ENCODE measurements around the gene KBTBD7. TPM values are rescaled to one million over a fixed set of nuclear protein-coding genes. Genes with fewer than 3 reads are reported as not detected.
A peak's percentile ranks its signal among the peaks of the same experiment; 100 is the strongest.

Gene KBTBD7
- polyA plus RNA-seq, 1 of the 3 experiments (the other 2 are of a cell fraction): 1.3 TPM

DNA sequence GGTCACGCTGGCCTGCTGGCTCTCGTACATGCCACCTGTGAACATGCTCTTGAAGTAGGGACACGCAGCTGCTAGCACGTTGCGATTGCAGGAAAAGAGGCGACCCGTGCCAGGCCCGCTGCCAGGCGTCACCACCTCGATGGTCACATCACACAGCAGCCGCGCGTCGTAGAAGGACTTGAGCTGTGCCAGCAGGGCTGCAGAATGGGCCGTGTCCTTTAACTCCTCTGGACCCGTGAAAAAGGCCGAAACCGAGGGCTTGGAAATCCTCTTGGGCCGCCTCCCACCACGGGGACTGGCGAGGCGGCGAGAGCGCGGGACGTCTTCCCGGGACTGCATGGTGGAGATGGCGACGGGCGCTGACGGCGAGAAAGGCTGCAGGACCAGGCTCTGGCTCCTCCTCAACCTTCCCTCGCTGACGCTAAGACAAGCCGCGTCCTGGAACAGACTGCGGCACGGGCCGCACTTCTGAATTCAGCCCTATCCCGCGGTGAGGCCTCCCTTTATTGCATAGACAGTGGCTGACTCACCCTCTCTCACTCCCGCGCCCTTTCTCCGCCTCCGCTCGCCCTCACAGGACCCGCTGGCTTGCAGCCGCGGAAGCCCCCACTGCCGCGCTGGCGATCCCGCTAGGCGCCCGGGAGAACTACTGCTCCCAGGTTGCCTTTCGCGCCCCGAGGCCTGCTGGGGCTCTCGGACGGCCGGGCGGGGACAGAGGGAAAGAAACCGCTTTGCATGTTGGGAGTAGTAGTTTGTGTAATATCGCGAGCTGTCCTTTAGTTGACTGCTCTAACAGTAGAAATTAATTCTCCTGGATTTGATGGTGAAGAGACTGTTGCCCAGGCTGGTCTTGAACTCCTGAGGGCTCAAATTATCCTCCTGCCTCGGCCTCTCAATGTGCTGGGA, at the start of gene KBTBD7 (continued):
- TF ChIP-seq EP300 (IDR thresholded peaks at IDR 0.05; ENCODE audit: borderline replicate concordance in 1 of 2, low read depth in 1 of 2, low read length in 1 of 2) (peak in 1 of 2 experiments; percentile 42; a peak in 1 of 4 replicates), FOXM1 (IDR thresholded peaks at IDR 0.05; ENCODE audit: low read depth) (no peak), FOSL2 (IDR thresholded peaks at IDR 0.05; ENCODE audit: borderline replicate concordance, low read depth) (peak; percentile 85; the same call in 1 of the 2 replicates), TEAD4 (IDR thresholded peaks at IDR 0.05; ENCODE audit: borderline replicate concordance, insufficient read depth) (peak; percentile 34; the same call in 1 of the 2 replicates), TAF1 (IDR thresholded peaks at IDR 0.05; ENCODE audit: borderline replicate concordance, low read depth, low read length) (0 out of 2 replicates have a peak, but pooled peaks have one; percentile 48), RFX5 (IDR thresholded peaks at IDR 0.05; ENCODE audit: low read length) (no peak), ELF1 (IDR thresholded peaks at IDR 0.05) (peak; percentile 74), CHD2 (IDR thresholded peaks at IDR 0.05; ENCODE audit: low read length, partially characterized antibody) (peak; percentile 99)
- TF ChIP-seq, protein P1, sequence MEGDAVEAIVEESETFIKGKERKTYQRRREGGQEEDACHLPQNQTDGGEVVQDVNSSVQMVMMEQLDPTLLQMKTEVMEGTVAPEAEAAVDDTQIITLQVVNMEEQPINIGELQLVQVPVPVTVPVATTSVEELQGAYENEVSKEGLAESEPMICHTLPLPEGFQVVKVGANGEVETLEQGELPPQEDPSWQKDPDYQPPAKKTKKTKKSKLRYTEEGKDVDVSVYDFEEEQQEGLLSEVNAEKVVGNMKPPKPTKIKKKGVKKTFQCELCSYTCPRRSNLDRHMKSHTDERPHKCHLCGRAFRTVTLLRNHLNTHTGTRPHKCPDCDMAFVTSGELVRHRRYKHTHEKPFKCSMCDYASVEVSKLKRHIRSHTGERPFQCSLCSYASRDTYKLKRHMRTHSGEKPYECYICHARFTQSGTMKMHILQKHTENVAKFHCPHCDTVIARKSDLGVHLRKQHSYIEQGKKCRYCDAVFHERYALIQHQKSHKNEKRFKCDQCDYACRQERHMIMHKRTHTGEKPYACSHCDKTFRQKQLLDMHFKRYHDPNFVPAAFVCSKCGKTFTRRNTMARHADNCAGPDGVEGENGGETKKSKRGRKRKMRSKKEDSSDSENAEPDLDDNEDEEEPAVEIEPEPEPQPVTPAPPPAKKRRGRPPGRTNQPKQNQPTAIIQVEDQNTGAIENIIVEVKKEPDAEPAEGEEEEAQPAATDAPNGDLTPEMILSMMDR (IDR thresholded peaks at IDR 0.05): no peak
- TF ChIP-seq, protein P2, sequence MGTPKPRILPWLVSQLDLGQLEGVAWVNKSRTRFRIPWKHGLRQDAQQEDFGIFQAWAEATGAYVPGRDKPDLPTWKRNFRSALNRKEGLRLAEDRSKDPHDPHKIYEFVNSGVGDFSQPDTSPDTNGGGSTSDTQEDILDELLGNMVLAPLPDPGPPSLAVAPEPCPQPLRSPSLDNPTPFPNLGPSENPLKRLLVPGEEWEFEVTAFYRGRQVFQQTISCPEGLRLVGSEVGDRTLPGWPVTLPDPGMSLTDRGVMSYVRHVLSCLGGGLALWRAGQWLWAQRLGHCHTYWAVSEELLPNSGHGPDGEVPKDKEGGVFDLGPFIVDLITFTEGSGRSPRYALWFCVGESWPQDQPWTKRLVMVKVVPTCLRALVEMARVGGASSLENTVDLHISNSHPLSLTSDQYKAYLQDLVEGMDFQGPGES (IDR thresholded peaks at IDR 0.05; ENCODE audit: low read depth, low read length): no peak

DNA sequence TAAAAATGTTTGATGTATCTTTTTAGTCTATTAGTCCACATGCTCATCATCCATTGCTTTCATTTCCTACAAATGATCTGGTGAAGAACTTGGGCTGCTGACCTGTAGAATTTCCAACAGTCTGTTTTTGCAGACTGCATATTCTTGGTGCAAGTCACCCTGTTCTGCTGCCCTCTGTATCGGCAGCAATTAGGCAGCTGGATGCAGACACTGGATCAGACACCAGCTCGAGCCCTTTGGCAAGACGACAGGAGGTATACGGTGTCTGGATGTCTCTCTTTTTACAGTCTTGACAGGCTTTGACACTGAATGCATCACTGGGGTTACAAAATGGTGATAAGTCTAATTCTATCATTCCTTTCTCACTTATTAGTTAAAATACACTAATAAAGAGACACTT, 47.3 kb upstream of the KBTBD7 start:
- H3K79me2 ChIP-seq (ENCODE audit: insufficient read depth): no peaks in the 10 kb centered on the region
- 62% methylated on average over 4 of the region's 4 CpGs for WGBS (ENCODE audit: low lambda C conversion rate)
- no peak overlapping the region for H3K4me2 ChIP-seq
- H3K9ac ChIP-seq: no peak overlapping the region
- no peak overlapping the region for H3K4me3 ChIP-seq (ENCODE audit: low read depth in 2 of 2, low read length in 1 of 2)
- H3K36me3 ChIP-seq (replicated peaks in 1 of 2; ENCODE audit: control insufficient read depth in 1 of 2, insufficient read depth in 2 of 2, low read length in 1 of 2): peaks cover 3 to 8% of the 10 kb centered on the region in 2 experiments
- H2AFZ ChIP-seq (ENCODE audit: low read depth): no peak overlapping the region
- H4K20me1 ChIP-seq (ENCODE audit: insufficient read depth): no peaks in the 10 kb centered on the region
- peak overlapping the region in 1 of 2 experiments; percentile 56; a peak in 2 of 4 replicates for H3K27ac ChIP-seq (ENCODE audit: low read depth in 2 of 2, low read length in 1 of 2)
- H3K27me3 ChIP-seq (ENCODE audit: insufficient read depth): no peaks in the 10 kb centered on the region
- H3K9me2 ChIP-seq: no peaks in the 10 kb centered on the region
- ChIA-PET CTCF (interaction anchor here (0.5 to 1.4 kb wide), 2 partner anchors 168 to 227 kb away, joined by 3 read pairs; no protein-coding TSS in a partner anchor), POLR2A (no interaction called here)
- peaks cover 0 to 6% of the 10 kb centered on the region in 2 experiments; a peak in 2 of 4 replicates for H3K4me1 ChIP-seq (ENCODE audit: control insufficient read depth in 1 of 2, insufficient read depth in 2 of 2, low read depth in 1 of 2, low read length in 1 of 2)
- TF ChIP-seq ELF1 (IDR thresholded peaks at IDR 0.05): no peak
- TF ChIP-seq FOSL2 (IDR thresholded peaks at IDR 0.05; ENCODE audit: borderline replicate concordance, low read depth): no peak
- TF ChIP-seq MEF2A (IDR thresholded peaks at IDR 0.05; ENCODE audit: borderline replicate concordance, low read depth): no peak
- TF ChIP-seq RXRA (IDR thresholded peaks at IDR 0.05; ENCODE audit: borderline replicate concordance, low read depth): no peak
- no peak for TF ChIP-seq RFX5 (IDR thresholded peaks at IDR 0.05; ENCODE audit: low read length)
- no peak for TF ChIP-seq EP300 (IDR thresholded peaks at IDR 0.05; ENCODE audit: borderline replicate concordance in 1 of 2, low read depth in 1 of 2, low read length in 1 of 2)
- TF ChIP-seq, protein P3, sequence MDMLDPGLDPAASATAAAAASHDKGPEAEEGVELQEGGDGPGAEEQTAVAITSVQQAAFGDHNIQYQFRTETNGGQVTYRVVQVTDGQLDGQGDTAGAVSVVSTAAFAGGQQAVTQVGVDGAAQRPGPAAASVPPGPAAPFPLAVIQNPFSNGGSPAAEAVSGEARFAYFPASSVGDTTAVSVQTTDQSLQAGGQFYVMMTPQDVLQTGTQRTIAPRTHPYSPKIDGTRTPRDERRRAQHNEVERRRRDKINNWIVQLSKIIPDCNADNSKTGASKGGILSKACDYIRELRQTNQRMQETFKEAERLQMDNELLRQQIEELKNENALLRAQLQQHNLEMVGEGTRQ (IDR thresholded peaks at IDR 0.05; ENCODE audit: borderline replicate concordance, low read depth, low read length): no peak
- no peak for TF ChIP-seq RCOR1 (IDR thresholded peaks at IDR 0.05; ENCODE audit: low read length)
- TF ChIP-seq TEAD4 (IDR thresholded peaks at IDR 0.05; ENCODE audit: borderline replicate concordance, insufficient read depth): no peak
- no peak for TF ChIP-seq TAF1 (IDR thresholded peaks at IDR 0.05; ENCODE audit: borderline replicate concordance, low read depth, low read length)
- TF ChIP-seq, protein P4, sequence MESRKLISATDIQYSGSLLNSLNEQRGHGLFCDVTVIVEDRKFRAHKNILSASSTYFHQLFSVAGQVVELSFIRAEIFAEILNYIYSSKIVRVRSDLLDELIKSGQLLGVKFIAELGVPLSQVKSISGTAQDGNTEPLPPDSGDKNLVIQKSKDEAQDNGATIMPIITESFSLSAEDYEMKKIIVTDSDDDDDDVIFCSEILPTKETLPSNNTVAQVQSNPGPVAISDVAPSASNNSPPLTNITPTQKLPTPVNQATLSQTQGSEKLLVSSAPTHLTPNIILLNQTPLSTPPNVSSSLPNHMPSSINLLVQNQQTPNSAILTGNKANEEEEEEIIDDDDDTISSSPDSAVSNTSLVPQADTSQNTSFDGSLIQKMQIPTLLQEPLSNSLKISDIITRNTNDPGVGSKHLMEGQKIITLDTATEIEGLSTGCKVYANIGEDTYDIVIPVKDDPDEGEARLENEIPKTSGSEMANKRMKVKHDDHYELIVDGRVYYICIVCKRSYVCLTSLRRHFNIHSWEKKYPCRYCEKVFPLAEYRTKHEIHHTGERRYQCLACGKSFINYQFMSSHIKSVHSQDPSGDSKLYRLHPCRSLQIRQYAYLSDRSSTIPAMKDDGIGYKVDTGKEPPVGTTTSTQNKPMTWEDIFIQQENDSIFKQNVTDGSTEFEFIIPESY (IDR thresholded peaks at IDR 0.05; ENCODE audit: borderline replicate concordance, low read depth): no peak
- no peak for TF ChIP-seq NFIC (IDR thresholded peaks at IDR 0.05; ENCODE audit: borderline replicate concordance)
- no peak for TF ChIP-seq FOXJ3 (CRISPR knock-in tag; IDR thresholded peaks at IDR 0.05)
- TF ChIP-seq NRF1 (IDR thresholded peaks at IDR 0.05; ENCODE audit: low read depth, low read length): no peak
- TF ChIP-seq FOXM1 (IDR thresholded peaks at IDR 0.05; ENCODE audit: low read depth): no peak
- TF ChIP-seq, protein P1 (IDR thresholded peaks at IDR 0.05): no peak
- TF ChIP-seq RAD21 (IDR thresholded peaks at IDR 0.05; ENCODE audit: low read length): no peak
- no peaks in the 10 kb centered on the region for H3F3A ChIP-seq (replicated peaks; ENCODE audit: insufficient read depth)
- peak; percentile 32 for DNase-seq
- no peaks in the 10 kb centered on the region for H3K9me3 ChIP-seq
